ENCODE results near the gene SLC4A5.
"Not testable (repeated sequence)": the region's sequence is repeated elsewhere in the genome, so short reads cannot be mapped to it uniquely, and the experiment has no call there.

Gene SLC4A5

GRCh38 chr2:74364533-74365505 is 21.6 kb upstream of the SLC4A5 start:
- no peak for DNase-seq (ENCODE audit: low read depth in 2 of 2)

- DNase-seq (ENCODE audit: low read depth in 2 of 2): no peak
These were observed 18.1 kb upstream of the SLC4A5 start for GRCh38 chr2:74361327-74361726.

GRCh38 chr2:74357627-74358026 is 14.4 kb upstream of the SLC4A5 start:
- no peak for DNase-seq (ENCODE audit: low read depth in 2 of 2)

GRCh38 chr2:74349889-74350288 is 6.7 kb upstream of the SLC4A5 start:
- DNase-seq (ENCODE audit: low read depth in 2 of 2): no peak

GRCh38 chr2:74347742-74348141 is 4.5 kb upstream of the SLC4A5 start:
- DNase-seq (ENCODE audit: low read depth in 2 of 2): no peak

- no peak for DNase-seq (ENCODE audit: low read depth in 2 of 2)
These were observed 4.1 kb upstream of the SLC4A5 start for GRCh38 chr2:74347303-74347702.

- no peak for DNase-seq (ENCODE audit: low read depth in 2 of 2)
These were observed 2.2 kb upstream of the SLC4A5 start for GRCh38 chr2:74345272-74345943.

- not testable (repeated sequence) for DNase-seq (ENCODE audit: low read depth in 2 of 2)
These were observed 7.0 kb downstream of the SLC4A5 start for GRCh38 chr2:74336227-74336626.

GRCh38 chr2:74334931-74335333 is 8.3 kb downstream of the SLC4A5 start:
- peak; percentile 41 to 73 for DNase-seq (ENCODE audit: low read depth in 2 of 2)

GRCh38 chr2:74333896-74334586 is 9.2 kb downstream of the SLC4A5 start:
- DNase-seq (ENCODE audit: low read depth in 2 of 2): no peak

GRCh38 chr2:74333175-74333574 is 10.0 kb downstream of the SLC4A5 start:
- no peak for DNase-seq (ENCODE audit: low read depth in 2 of 2)

GRCh38 chr2:74332550-74333174 is 10.6 kb downstream of the SLC4A5 start:
- DNase-seq (ENCODE audit: low read depth in 2 of 2): no peak

GRCh38 chr2:74328573-74328972 is 14.6 kb downstream of the SLC4A5 start:
- no peak for DNase-seq (ENCODE audit: low read depth in 2 of 2)

- DNase-seq (ENCODE audit: low read depth in 2 of 2): no peak
These were observed 15.1 kb downstream of the SLC4A5 start for GRCh38 chr2:74328074-74328473.

GRCh38 chr2:74327627-74328026 is 15.6 kb downstream of the SLC4A5 start:
- DNase-seq (ENCODE audit: low read depth in 2 of 2): no peak

GRCh38 chr2:74327199-74327598 is 16.0 kb downstream of the SLC4A5 start:
- no peak for DNase-seq (ENCODE audit: low read depth in 2 of 2)

- DNase-seq (ENCODE audit: low read depth in 2 of 2): no peak
These were observed 17.4 kb downstream of the SLC4A5 start for GRCh38 chr2:74325815-74326214.

- no peak for DNase-seq (ENCODE audit: low read depth in 2 of 2)
These were observed 21.5 kb downstream of the SLC4A5 start for GRCh38 chr2:74321737-74322136.

- DNase-seq (ENCODE audit: low read depth in 2 of 2): no peak
These were observed 25.5 kb downstream of the SLC4A5 start for GRCh38 chr2:74317701-74318100.

- no peak for DNase-seq (ENCODE audit: low read depth in 2 of 2)
These were observed 26.5 kb downstream of the SLC4A5 start for GRCh38 chr2:74316627-74317295.

GRCh38 chr2:74314107-74314506 is 29.1 kb downstream of the SLC4A5 start:
- no peak for DNase-seq (ENCODE audit: low read depth in 2 of 2)
